Lung (tissue), 12 donors: ENCODE results near the gene NDE1. TPM values are rescaled to one million over a fixed set of nuclear protein-coding genes. Genes with fewer than 3 reads are reported as not detected.

ENCODE experiments used
- ATAC-seq: fragments of 200-7000 bp; cut with Tn5 transposase; one replicate; pipeline ENCODE4 v1.9.1; 2020; ENCODE audit warnings: moderate number of reproducible peaks; ENCODE audit not compliant: insufficient read depth, low FRiP score
- DNase-seq, 3 donors: peaks; one replicate each; pipeline ENCODE4 v3.0.0-alpha.2; 2013 to 2017
- H3K27ac ChIP-seq, 2 donors: one replicate each; pipeline ENCODE4 v1.5.1; 2013; ENCODE audit warnings: mild to moderate bottlenecking in 2 of 2, moderate library complexity in 2 of 2, control low read depth in 1 of 2, inconsistent platforms in 1 of 2, low read depth in 1 of 2, low read length in 1 of 2
- H3K27me3 ChIP-seq, 3 donors: one replicate each; pipeline ENCODE4 v1.5.1; 2013; ENCODE audit warnings: low read length in 2 of 3; ENCODE audit not compliant: control insufficient read depth in 3 of 3, insufficient read depth in 3 of 3
- H3K36me3 ChIP-seq, 4 donors: one replicate each; pipeline ENCODE4 v1.5.1; 2013; ENCODE audit warnings: low read length in 4 of 4, mild to moderate bottlenecking in 1 of 4, moderate library complexity in 1 of 4; ENCODE audit not compliant: control insufficient read depth in 4 of 4, insufficient read depth in 4 of 4
- H3K4me1 ChIP-seq, 5 donors: one replicate each; pipeline ENCODE4 v1.5.1; 2013; ENCODE audit warnings: low read length in 5 of 5, mild to moderate bottlenecking in 2 of 5, moderate library complexity in 1 of 5; ENCODE audit not compliant: control insufficient read depth in 5 of 5, insufficient read depth in 5 of 5
- H3K4me3 ChIP-seq: one replicate; pipeline ENCODE4 v1.5.1; 2013; ENCODE audit warnings: mild to moderate bottlenecking, control low read depth, moderate library complexity
- H3K9ac ChIP-seq, 2 donors: one replicate each; pipeline ENCODE4 v1.5.1; 2013; ENCODE audit warnings: low read length in 2 of 2, control low read depth in 1 of 2; ENCODE audit not compliant: insufficient read depth in 1 of 2
- H3K9me3 ChIP-seq, 4 donors: one replicate each; pipeline ENCODE4 v1.5.1; 2013; ENCODE audit warnings: low read length in 3 of 4, mild to moderate bottlenecking in 1 of 4, moderate library complexity in 1 of 4; ENCODE audit not compliant: control insufficient read depth in 4 of 4, insufficient read depth in 3 of 4
- WGBS, 2 donors: extraction: QIAGEN DNeasy Blood & Tissue Kit; methylation state at CpG; one replicate each; pipeline ENCODE4 v1.1.7; 2013; 5-methylcytosine and 5-hydroxymethylcytosine counted together
- polyA plus RNA-seq, 2 donors: library from polyadenylated mRNA; stranded (reverse); fragments of 200-250 nt; gene quantifications; one replicate each; pipeline ENCODE4 v1.2.1, GENCODE V29; 2013
- total RNA-seq, 2 donors: library from RNA; depleted of rRNA in 1 of 2; stranded (reverse); fragments of >200 nt in 1 of 2; gene quantifications; one replicate each; pipeline ENCODE4 v1.2.1, GENCODE V29; 2014 to 2021
- TF ChIP-seq, protein P1 (sequence below): IDR thresholded peaks from 2 replicates; pipeline ENCODE4 v1.5.1; 2012; ENCODE audit warnings: mild to moderate bottlenecking; ENCODE audit errors: control extremely low read depth, extremely low read depth
- donor health status: control.
- donor health status: control.
- donor health status: Bipolar disorder and iron deficiency.
- donor health status: healthy.
- donor health status: DM: yes; HTN: yes; CAD: no.

The NDE1 gene
- total and polyA plus RNA-seq, 4 donors, result 7.4 to 46.8 (median 22.5) TPM

DNA sequence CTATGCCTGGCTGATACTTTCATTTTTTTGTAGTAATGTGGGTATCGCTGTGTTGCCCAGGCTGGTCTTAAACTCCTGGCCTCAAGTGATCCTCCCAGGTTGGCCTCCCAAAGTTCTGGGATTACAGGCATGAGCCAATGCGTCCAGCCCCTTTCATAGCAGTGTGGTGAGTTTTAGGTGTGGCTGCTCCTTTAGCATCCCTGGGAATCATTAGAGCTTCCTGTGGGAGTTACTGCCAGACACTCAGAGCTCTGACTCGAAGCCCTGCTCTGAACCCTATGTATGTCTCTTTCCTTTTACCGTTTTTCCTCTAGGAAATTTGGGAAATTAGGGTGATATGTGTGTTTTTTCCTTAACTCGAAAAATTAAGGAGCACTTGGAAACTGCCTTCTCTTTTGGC, 44.5 kb downstream of the NDE1 start:
- DNase-seq, result no peak
- no peak for ATAC-seq
- Histone ChIP-seq H3K27me3 (no peaks in the 10 kb centered on the region), H3K9ac (no peak overlapping the region), H3K4me1 (no peaks in the 10 kb centered on the region), H3K4me3 (no peak overlapping the region), H3K36me3 (peaks cover 27 to 62% (median 52%) of the 10 kb centered on the region in 4 donors), H3K27ac (no peak overlapping the region), H3K9me3 (no peaks in the 10 kb centered on the region)
- 92 to 93% methylated on average over 5 of the region's 5 CpGs for WGBS, 2 donors
- TF ChIP-seq, protein P1, sequence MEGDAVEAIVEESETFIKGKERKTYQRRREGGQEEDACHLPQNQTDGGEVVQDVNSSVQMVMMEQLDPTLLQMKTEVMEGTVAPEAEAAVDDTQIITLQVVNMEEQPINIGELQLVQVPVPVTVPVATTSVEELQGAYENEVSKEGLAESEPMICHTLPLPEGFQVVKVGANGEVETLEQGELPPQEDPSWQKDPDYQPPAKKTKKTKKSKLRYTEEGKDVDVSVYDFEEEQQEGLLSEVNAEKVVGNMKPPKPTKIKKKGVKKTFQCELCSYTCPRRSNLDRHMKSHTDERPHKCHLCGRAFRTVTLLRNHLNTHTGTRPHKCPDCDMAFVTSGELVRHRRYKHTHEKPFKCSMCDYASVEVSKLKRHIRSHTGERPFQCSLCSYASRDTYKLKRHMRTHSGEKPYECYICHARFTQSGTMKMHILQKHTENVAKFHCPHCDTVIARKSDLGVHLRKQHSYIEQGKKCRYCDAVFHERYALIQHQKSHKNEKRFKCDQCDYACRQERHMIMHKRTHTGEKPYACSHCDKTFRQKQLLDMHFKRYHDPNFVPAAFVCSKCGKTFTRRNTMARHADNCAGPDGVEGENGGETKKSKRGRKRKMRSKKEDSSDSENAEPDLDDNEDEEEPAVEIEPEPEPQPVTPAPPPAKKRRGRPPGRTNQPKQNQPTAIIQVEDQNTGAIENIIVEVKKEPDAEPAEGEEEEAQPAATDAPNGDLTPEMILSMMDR, result no peak

DNA sequence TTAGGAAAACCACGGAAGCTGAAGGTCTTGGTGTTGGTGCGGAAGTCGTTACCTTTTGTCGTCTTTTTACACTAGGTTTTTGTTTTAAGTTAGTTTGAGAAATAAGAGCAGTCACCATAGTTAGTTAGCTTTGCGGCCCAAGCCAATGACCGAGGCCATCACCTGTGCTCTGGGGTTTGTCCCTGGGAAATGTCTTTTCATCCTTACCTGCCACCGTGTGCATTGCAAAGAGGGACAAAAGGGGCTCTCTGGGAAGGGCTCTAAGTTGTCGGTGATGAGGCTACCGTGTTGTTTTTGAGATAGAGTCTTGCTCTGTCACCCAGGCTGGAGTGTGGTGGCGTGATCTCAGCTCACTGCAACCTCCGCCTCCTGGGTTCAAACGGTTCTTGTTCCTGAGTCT, 49.8 kb downstream of the NDE1 start:
- Histone ChIP-seq H3K36me3 (peaks cover 30 to 51% (median 36%) of the 10 kb centered on the region in 4 donors), H3K9me3 (no peaks in the 10 kb centered on the region), H3K4me3 (no peak overlapping the region), H3K27me3 (no peaks in the 10 kb centered on the region), H3K27ac (no peak overlapping the region), H3K4me1 (no peaks in the 10 kb centered on the region), H3K9ac (no peak overlapping the region)
- 97 to 98% methylated on average over 12 of the region's 12 CpGs for WGBS, 2 donors
- ATAC-seq (no peak), DNase-seq (no peak)
- TF ChIP-seq, protein P1, result no peak

- H3K27me3 ChIP-seq, result no peaks in the 10 kb centered on the region
- ATAC-seq (no peak), DNase-seq (no peak)
- H3K9ac ChIP-seq, result no peak overlapping the region
- no peak overlapping the region for H3K4me3 ChIP-seq
- H3K9me3 ChIP-seq, result no peaks in the 10 kb centered on the region
- TF ChIP-seq, protein P1, result no peak
- 91% methylated on average over 6 of the region's 6 CpGs for WGBS, 2 donors
- peaks cover 28 to 48% (median 33%) of the 10 kb centered on the region in 4 donors for H3K36me3 ChIP-seq
- H3K27ac ChIP-seq, result no peak overlapping the region
- H3K4me1 ChIP-seq, result no peaks in the 10 kb centered on the region
Observed at GRCh38 chr16:15701367-15701766, 51.3 kb downstream of the NDE1 start.
